MM.1S (cell line): ENCODE measurements around the gene CAMK1G.

Source experiments
- CTCF ChIP-seq: fragments of 300-600 bp; sonication (generic); IDR thresholded peaks from 2 replicates; pipeline ENCODE4 v1.5.1; 2016; ENCODE audit warnings: antibody characterized with exemption, low read length, mixed read lengths
- EZH2 ChIP-seq: fragments of 300-600 bp; sonication (generic); optimal IDR thresholded peaks from 2 replicates; pipeline ENCODE3; 2017; ENCODE audit warnings: low read depth, mild to moderate bottlenecking, antibody characterized with exemption, low read length, mixed read lengths

DNA sequence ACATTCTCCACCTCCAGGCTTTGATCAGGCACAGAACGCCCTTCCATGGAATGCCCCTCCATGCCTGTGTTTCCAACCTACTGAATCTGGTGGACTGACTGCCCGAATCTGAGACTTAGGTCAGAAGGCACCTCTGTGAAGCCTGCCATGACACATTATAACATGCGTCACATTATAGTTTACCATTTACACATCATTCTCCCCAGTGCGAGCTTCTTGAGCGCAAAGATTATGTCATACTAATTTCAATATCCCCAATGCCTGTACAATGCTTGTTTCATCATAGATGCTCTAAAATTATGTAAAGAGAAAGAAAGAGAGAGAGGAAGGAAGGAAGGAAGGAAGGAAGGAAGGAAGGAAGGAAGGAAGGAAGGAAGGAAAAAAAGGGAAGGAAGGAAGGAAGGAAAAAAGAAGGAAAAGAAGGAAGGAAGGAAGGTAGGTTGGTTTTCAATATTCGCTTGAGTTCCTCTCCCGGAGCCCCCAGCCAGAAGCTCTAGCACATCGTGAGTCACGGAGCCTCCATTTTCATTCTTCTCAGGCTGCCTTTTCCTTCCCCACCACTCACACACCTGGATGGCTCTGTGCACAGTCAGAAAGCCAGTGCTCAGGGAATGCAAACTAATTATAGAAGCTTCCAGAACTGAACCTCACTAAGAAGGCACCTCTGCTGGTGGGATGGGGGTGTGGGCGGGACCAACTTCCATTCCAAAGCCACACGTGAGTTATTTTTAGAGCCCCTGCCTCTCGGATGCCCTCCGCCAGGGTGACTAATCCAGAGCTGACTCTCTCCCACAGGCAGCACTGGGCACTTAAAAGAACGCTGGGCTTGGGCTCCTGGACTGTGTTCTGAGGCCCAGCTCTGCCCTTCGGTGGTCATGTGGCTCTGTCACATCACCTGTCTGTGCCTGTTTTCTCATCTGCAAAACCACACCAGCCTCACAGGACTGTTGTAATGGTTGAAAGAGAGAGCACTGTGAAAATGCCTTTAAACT, 41.3 kb downstream of the CAMK1G start:
- TF ChIP-seq CTCF, result no peak
- no peak for TF ChIP-seq EZH2
